K562 (cell line): ENCODE measurements around the gene CAPN12. TPM values are rescaled to one million over a fixed set of nuclear protein-coding genes. Genes with fewer than 3 reads are reported as not detected.
A peak's percentile ranks its signal among the peaks of the same experiment; 100 is the strongest.

Experiments used
- FOSL1 ChIP-seq: fragments of 200-800 bp; sonication (Bioruptor generic); conservative IDR thresholded peaks from 2 replicates; pipeline ENCODE4 v1.6.1; 2016; ENCODE audit warnings: missing genetic modification characterization, missing compliant biosample characterization
- FOXJ2 ChIP-seq: fragments of 200-800 bp; sonication (Bioruptor generic); IDR thresholded peaks from 2 replicates; pipeline ENCODE4 v1.6.1; 2016; ENCODE audit warnings: missing genetic modification characterization, missing compliant biosample characterization
- HINFP ChIP-seq: fragments of 450-650 bp; conservative IDR thresholded peaks from 2 replicates; pipeline ENCODE4 v1.6.1; 2016; ENCODE audit warnings: missing genetic modification characterization, low read depth, mild to moderate bottlenecking, control low read depth, missing compliant biosample characterization
- MAZ ChIP-seq, 2 experiments: fragments of 450-650 bp in 1 of 2; sonication (generic) in 1 of 2; formaldehyde crosslinking; IDR thresholded peaks in 1 of 2; conservative IDR thresholded peaks in 1 of 2; 2 replicates each; pipeline versions ENCODE4 v1.4.0 to v1.5.0; 2020; ENCODE audit warnings: mild to moderate bottlenecking in 1 of 2, missing genetic modification reagents in 1 of 2
- MTA1 ChIP-seq: fragments of 450-650 bp; IDR thresholded peaks from 2 replicates; pipeline ENCODE4 v1.6.1; 2017; ENCODE audit warnings: borderline replicate concordance
- PRPF4 ChIP-seq: fragments of 200-400 bp; formaldehyde crosslinking; IDR thresholded peaks from one replicate; pipeline ENCODE4 v1.6.1; 2017; ENCODE audit warnings: low read length, low read depth, mild to moderate bottlenecking; ENCODE audit not compliant: insufficient read depth, poor library complexity, severe bottlenecking
- RBBP5 ChIP-seq: fragments of 200-600 bp; sonication (generic); IDR thresholded peaks from 2 replicates; pipeline ENCODE4 v1.6.1; 2012; ENCODE audit warnings: borderline replicate concordance, mild to moderate bottlenecking, low read length, control low read depth, inconsistent platforms; ENCODE audit not compliant: insufficient read depth, poor library complexity, severe bottlenecking
- SMARCA4 ChIP-seq: fragments of 450-650 bp; IDR thresholded peaks from 2 replicates; pipeline ENCODE4 v1.6.1; 2016
- TCFL5 ChIP-seq: fragments of 250-450 bp; sonication (Bioruptor Pico); conservative IDR thresholded peaks from 2 replicates; pipeline ENCODE4 v1.6.1; 2021; ENCODE audit warnings: mild to moderate bottlenecking, moderate library complexity, matching md5 sums
- TEAD4 ChIP-seq, 2 experiments: sonication (generic) in 1 of 2; formaldehyde crosslinking in 1 of 2; IDR thresholded peaks; 2 replicates each; pipeline versions ENCODE4 v1.6.1 to v1.8.0; 2012 to 2022; ENCODE audit warnings: borderline replicate concordance in 1 of 2, inconsistent platforms in 1 of 2, low read length in 1 of 2, mild to moderate bottlenecking in 1 of 2, missing genetic modification reagents in 1 of 2
- VEZF1 ChIP-seq: fragments of 200-800 bp; sonication (Bioruptor generic); IDR thresholded peaks from 2 replicates; pipeline ENCODE4 v1.6.1; 2017; ENCODE audit warnings: missing genetic modification characterization, missing compliant biosample characterization
- XRCC3 ChIP-seq: fragments of 450-650 bp; IDR thresholded peaks from 2 replicates; pipeline ENCODE4 v1.6.1; 2017; ENCODE audit warnings: mild to moderate bottlenecking, moderate library complexity
- ZBTB2 ChIP-seq: fragments of 450-650 bp; IDR thresholded peaks from 2 replicates; pipeline ENCODE4 v1.6.1; 2016; ENCODE audit warnings: antibody characterized with exemption
- ZNF263 ChIP-seq: sonication (generic); formaldehyde crosslinking; IDR thresholded peaks from 2 replicates; pipeline ENCODE4 v1.8.0; 2022; ENCODE audit warnings: mild to moderate bottlenecking, missing genetic modification reagents, borderline replicate concordance
- ZNF639 ChIP-seq, 2 experiments: fragments of 200-800 bp in 1 of 2; sonication (Bioruptor generic) in 1 of 2; sonication (generic) in 1 of 2; formaldehyde crosslinking in 1 of 2; IDR thresholded peaks in 1 of 2; conservative IDR thresholded peaks in 1 of 2; 2 replicates each; pipeline versions ENCODE4 v1.5.0 to v1.6.1; 2016 to 2020; ENCODE audit warnings: missing compliant biosample characterization in 1 of 2, missing genetic modification characterization in 1 of 2, missing genetic modification reagents in 1 of 2
- polyA plus RNA-seq, 8 experiments: library from polyadenylated mRNA; depleted of rRNA in 4 of 8; stranded (reverse) in 5 of 8; unstranded in 3 of 8; fragments of >200 nt; fragmentation: Nextera tagmentation in 2 of 8; fragmentation: Illumina TruSeq in 1 of 8; extraction: Ambion mirVana in 2 of 8; extraction: Trizol in 1 of 8; gene quantifications; 2 replicates each; pipeline versions ENCODE4 v1.2.1 to v1.2.3, GENCODE V29; 2011 to 2014; ENCODE audit warnings: inconsistent platforms in 1 of 8, missing spikeins in 1 of 8
- total RNA-seq, 7 experiments: library from RNA; depleted of rRNA in 6 of 7; stranded (reverse); fragments of >200 nt in 6 of 7; fragmentation: Illumina TruSeq in 2 of 7; extraction: Trizol in 2 of 7; gene quantifications; 2 replicates each; pipeline versions ENCODE4 v1.2.1 to v1.2.3, GENCODE V29; 2011 to 2021; ENCODE audit warnings: low replicate concordance in 1 of 7

Gene CAPN12
- total and polyA plus RNA-seq, 9 of the 15 experiments (the other 6 are each of a cell fraction or from before 2014, with no cell fraction given): 0.83 to 7.0 (median 1.6) TPM

- TF ChIP-seq ZNF639 (CRISPR knock-in tag; conservative IDR thresholded peaks at IDR 0.05 in 1 of 2, IDR thresholded peaks at IDR 0.05 in 1 of 2) (0 out of 4 replicates have a peak, but pooled peaks of 1 of the 2 experiments have one; percentile 2), ZBTB2 (peak; percentile 29; the same call in 1 of the 2 replicates), HINFP (tag) (0 out of 2 replicates have a peak, but pooled peaks have one; percentile 28), ZNF263 (CRISPR knock-in tag) (peak; percentile 41; the same call in 1 of the 2 replicates), PRPF4 (no peak), XRCC3 (no peak), FOSL1 (peak; percentile 96), SMARCA4 (peak; percentile 69; the same call in 1 of the 2 replicates), MTA1 (peak; percentile 44; the same call in 1 of the 2 replicates), MAZ (CRISPR knock-in tag; conservative IDR thresholded peaks at IDR 0.05 in 1 of 2, IDR thresholded peaks at IDR 0.05 in 1 of 2) (peak in 1 of 2 experiments; percentile 60; a peak in 1 of 4 replicates), TCFL5 (no peak), VEZF1 (peak; percentile 69), RBBP5 (no peak), FOXJ2 (peak; percentile 75; the same call in 1 of the 2 replicates), TEAD4 (IDR thresholded peaks at IDR 0.05; ENCODE audit: low read length) (peak; percentile 64), TEAD4 (CRISPR knock-in tag; IDR thresholded peaks at IDR 0.05; ENCODE audit: borderline replicate concordance) (no peak)
Measured at GRCh38 chr19:38683393-38684077, 60.7 kb downstream of the CAPN12 start (continued).
